Gastroesophageal sphincter (tissue), 3 donors: ENCODE data around the gene SCARB1.

Experiments used
- EP300 ChIP-seq: sonication (generic); formaldehyde crosslinking; IDR thresholded peaks from one replicate; pipeline ENCODE4 v1.6.1; 2017; ENCODE audit warnings: antibody characterized with exemption, mild to moderate bottlenecking
- POLR2A ChIP-seq, 2 donors: fragments of 450-650 bp; IDR thresholded peaks; one replicate each; pipeline ENCODE4 v1.6.1; 2017; ENCODE audit warnings: antibody characterized with exemption in 2 of 2, mild to moderate bottlenecking in 2 of 2, moderate library complexity in 1 of 2
- POLR2AphosphoS5 ChIP-seq: sonication (generic); formaldehyde crosslinking; IDR thresholded peaks from one replicate; pipeline ENCODE4 v1.6.1; 2017; ENCODE audit warnings: antibody characterized with exemption
- TF ChIP-seq, protein P1 (sequence below), 4 experiments: fragments of 200-600 bp in 2 of 4; fragments of 450-650 bp in 2 of 4; sonication (generic) in 1 of 4; IDR thresholded peaks; one replicate each; pipeline ENCODE4 v1.5.1; 2017 to 2019; ENCODE audit warnings: antibody characterized with exemption in 4 of 4, mild to moderate bottlenecking in 2 of 4, moderate library complexity in 2 of 4

DNA sequence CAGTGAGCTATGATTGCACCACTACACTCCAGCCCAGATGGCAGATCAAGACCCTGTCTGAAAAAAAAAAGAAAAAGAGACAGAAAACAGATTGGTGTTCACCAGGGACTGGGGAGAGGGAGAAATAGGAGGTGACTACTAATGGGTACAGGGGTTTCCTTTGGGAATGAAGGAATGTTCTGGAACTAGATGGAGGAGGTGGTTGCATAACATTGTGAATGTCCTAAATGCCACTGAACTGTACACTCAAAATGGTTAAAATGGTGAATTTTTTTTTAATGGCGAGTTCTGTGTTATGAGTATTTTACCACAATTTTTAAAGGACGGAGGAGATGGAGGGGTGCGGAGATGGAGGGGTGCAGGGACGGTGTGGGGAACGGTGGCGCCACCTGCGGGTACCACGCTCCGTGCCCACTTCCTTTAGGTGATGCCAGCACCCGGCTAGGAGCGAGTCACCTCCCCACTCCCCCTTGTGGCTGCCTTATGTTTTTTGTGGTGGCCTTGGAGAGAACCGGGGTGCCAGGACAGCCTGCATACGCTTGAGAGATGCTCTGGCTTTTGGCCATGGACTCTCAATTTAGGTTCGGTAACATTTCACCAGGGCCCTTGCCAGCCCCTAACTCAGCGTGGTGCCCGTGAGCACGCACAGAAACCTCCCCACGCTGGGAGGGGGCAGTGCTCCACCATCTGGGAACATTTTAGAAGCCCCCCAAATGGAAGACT, 34.7 kb upstream of the SCARB1 start:
- no peak for TF ChIP-seq POLR2A (IDR thresholded peaks at IDR 0.05)
- TF ChIP-seq, protein P1, sequence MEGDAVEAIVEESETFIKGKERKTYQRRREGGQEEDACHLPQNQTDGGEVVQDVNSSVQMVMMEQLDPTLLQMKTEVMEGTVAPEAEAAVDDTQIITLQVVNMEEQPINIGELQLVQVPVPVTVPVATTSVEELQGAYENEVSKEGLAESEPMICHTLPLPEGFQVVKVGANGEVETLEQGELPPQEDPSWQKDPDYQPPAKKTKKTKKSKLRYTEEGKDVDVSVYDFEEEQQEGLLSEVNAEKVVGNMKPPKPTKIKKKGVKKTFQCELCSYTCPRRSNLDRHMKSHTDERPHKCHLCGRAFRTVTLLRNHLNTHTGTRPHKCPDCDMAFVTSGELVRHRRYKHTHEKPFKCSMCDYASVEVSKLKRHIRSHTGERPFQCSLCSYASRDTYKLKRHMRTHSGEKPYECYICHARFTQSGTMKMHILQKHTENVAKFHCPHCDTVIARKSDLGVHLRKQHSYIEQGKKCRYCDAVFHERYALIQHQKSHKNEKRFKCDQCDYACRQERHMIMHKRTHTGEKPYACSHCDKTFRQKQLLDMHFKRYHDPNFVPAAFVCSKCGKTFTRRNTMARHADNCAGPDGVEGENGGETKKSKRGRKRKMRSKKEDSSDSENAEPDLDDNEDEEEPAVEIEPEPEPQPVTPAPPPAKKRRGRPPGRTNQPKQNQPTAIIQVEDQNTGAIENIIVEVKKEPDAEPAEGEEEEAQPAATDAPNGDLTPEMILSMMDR (IDR thresholded peaks at IDR 0.05) = peak in 3 of 4 experiments; percentile 36 to 53 (median 46)
- no peak for TF ChIP-seq POLR2AphosphoS5
- no peak for TF ChIP-seq EP300
